ENCODE results near the gene MROH7. TPM values are rescaled to one million over a fixed set of nuclear protein-coding genes. Genes with fewer than 3 reads are reported as not detected.

Gene MROH7
- total RNA-seq, 2 experiments from 2014 or later: 0.11 TPM; not detected in 1

DNA sequence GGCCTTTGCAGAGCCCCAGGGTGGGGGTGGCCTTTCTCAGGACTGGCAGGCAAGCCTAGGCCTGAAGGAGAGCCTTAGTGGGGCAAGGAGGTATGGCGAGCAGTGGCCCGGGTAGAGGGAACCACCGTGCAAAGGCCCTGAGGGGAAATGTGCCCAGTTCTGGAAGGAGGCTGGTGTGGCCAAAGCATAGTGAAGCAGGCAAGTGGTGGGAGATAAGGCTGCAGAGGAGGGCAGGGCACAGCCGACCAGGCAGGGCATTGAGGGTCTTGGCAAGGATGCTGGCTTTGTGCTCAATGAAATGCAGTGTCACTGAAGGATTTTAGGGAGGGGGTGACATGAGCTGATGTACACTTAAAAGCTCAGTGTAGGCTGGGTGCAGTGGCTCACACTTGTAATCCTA lies 22.8 kb downstream of the MROH7 start:
- H3K27ac Mint-ChIP-seq: no peak overlapping the region
- no peaks in the 10 kb centered on the region for H3K9me3 Mint-ChIP-seq
- H3K36me3 Mint-ChIP-seq (ENCODE audit: low read depth): no peaks in the 10 kb centered on the region
- POLR2A ChIA-PET: no interaction called here
- H3K4me3 Mint-ChIP-seq: no peak overlapping the region
- CTCF ChIA-PET: interaction anchor here (0.9 kb wide), 1 partner anchor 146 kb away, joined by 3 read pairs; no protein-coding TSS in a partner anchor
- DNase-seq (no peak), ATAC-seq (no peak)
- H3K27me3 Mint-ChIP-seq: no peaks in the 10 kb centered on the region
- no peaks in the 10 kb centered on the region for H3K4me1 Mint-ChIP-seq (ENCODE audit: low read depth)
- TF ChIP-seq CTCF (IDR thresholded peaks at IDR 0.05): no peak
- intact Hi-C loops (cut with micrococcal nuclease): no loop called here

DNA sequence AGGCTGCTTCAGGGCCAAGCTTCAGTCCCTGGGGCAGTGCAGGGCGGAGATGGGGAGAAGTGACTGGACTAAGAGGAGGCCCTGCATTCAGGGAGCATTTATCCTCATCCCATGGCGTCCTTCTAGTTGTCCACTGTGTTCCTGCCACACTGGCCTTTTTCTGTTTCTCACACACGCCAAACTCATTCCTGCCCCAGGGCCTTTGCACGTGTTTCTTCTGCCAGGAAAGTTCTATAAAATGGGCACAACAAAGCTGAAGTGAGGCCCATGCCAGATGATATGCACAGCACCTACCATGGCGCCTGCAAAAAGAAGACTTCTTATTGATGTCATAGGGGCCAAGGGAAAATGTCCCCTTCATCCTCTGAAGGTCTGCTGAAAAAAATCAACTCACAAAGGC lies 24.3 kb downstream of the MROH7 start:
- H3K4me1 Mint-ChIP-seq (ENCODE audit: low read depth): no peaks in the 10 kb centered on the region
- no peaks in the 10 kb centered on the region for H3K27me3 Mint-ChIP-seq
- no peak for ATAC-seq
- DNase-seq: no peak
- H3K4me3 Mint-ChIP-seq: no peak overlapping the region
- H3K36me3 Mint-ChIP-seq (ENCODE audit: low read depth): no peaks in the 10 kb centered on the region
- H3K27ac Mint-ChIP-seq: no peak overlapping the region
- POLR2A ChIA-PET: no interaction called here
- intact Hi-C loops (cut with micrococcal nuclease): no loop called here
- H3K9me3 Mint-ChIP-seq: no peaks in the 10 kb centered on the region
- CTCF ChIA-PET: no interaction called here
- no peak for TF ChIP-seq CTCF (IDR thresholded peaks at IDR 0.05)

- no peaks in the 10 kb centered on the region for H3K4me1 Mint-ChIP-seq (ENCODE audit: low read depth)
- no peak overlapping the region for H3K27ac Mint-ChIP-seq
- H3K9me3 Mint-ChIP-seq: no peaks in the 10 kb centered on the region
- CTCF ChIA-PET: no interaction called here
- ATAC-seq: no peak
- no peak overlapping the region for H3K4me3 Mint-ChIP-seq
- POLR2A ChIA-PET: no interaction called here
- intact Hi-C loops (cut with micrococcal nuclease): no loop called here
- no peaks in the 10 kb centered on the region for H3K36me3 Mint-ChIP-seq (ENCODE audit: low read depth)
- TF ChIP-seq CTCF (IDR thresholded peaks at IDR 0.05): no peak
- no peaks in the 10 kb centered on the region for H3K27me3 Mint-ChIP-seq
- DNase-seq: no peak
These were observed 24.7 kb downstream of the MROH7 start for GRCh38 chr1:54666333-54666732.

GRCh38 chr1:54667797-54668196 lies 26.2 kb downstream of the MROH7 start:
- intact Hi-C loops (cut with micrococcal nuclease): no loop called here
- DNase-seq (no peak), ATAC-seq (no peak)
- Mint-ChIP-seq H3K4me3 (no peak overlapping the region), H3K27ac (no peak overlapping the region), H3K4me1 (ENCODE audit: low read depth) (peaks cover 4% of the 10 kb centered on the region), H3K9me3 (no peaks in the 10 kb centered on the region), H3K27me3 (no peaks in the 10 kb centered on the region), H3K36me3 (ENCODE audit: low read depth) (no peaks in the 10 kb centered on the region)
- POLR2A ChIA-PET: no interaction called here
- no peak for TF ChIP-seq CTCF (IDR thresholded peaks at IDR 0.05)
- CTCF ChIA-PET: interaction anchor here (1.0 to 1.7 kb wide), 2 partner anchors 134 to 142 kb away, joined by 3 to 6 read pairs; no protein-coding TSS in a partner anchor

GRCh38 chr1:54668567-54668966 lies 27.0 kb downstream of the MROH7 start:
- H3K4me1 Mint-ChIP-seq (ENCODE audit: low read depth): peaks cover 4% of the 10 kb centered on the region
- TF ChIP-seq CTCF (IDR thresholded peaks at IDR 0.05): no peak
- POLR2A ChIA-PET: no interaction called here
- H3K27me3 Mint-ChIP-seq: no peaks in the 10 kb centered on the region
- DNase-seq (no peak), ATAC-seq (no peak)
- no peak overlapping the region for H3K27ac Mint-ChIP-seq
- H3K9me3 Mint-ChIP-seq: no peaks in the 10 kb centered on the region
- H3K4me3 Mint-ChIP-seq: no peak overlapping the region
- CTCF ChIA-PET: no interaction called here
- intact Hi-C loops (cut with micrococcal nuclease): no loop called here
- H3K36me3 Mint-ChIP-seq (ENCODE audit: low read depth): no peaks in the 10 kb centered on the region
